ENCODE results near the gene ACSL5.
"Not testable (repeated sequence)": the region's sequence is repeated elsewhere in the genome, so short reads cannot be mapped to it uniquely, and the experiment has no call there.

Gene ACSL5

GRCh38 chr10:112464074-112464473, 90.2 kb downstream of the ACSL5 start:
- DNase-seq (ENCODE audit: low spot score), result not testable (repeated sequence)

- DNase-seq (ENCODE audit: low spot score), result no peak
Measured at GRCh38 chr10:112465299-112465883, 91.5 kb downstream of the ACSL5 start.

- DNase-seq (ENCODE audit: low spot score), result no peak
Measured at GRCh38 chr10:112466802-112467201, 92.9 kb downstream of the ACSL5 start.

- no peak for DNase-seq (ENCODE audit: low spot score)
Measured at GRCh38 chr10:112467541-112468075, 93.7 kb downstream of the ACSL5 start.

- DNase-seq (ENCODE audit: low spot score), result peak; percentile 53
Measured at GRCh38 chr10:112471878-112472487, 98.1 kb downstream of the ACSL5 start.

GRCh38 chr10:112475575-112476218, 101.8 kb downstream of the ACSL5 start:
- no peak for DNase-seq (ENCODE audit: low spot score)
